ENCODE measurements around the gene SMIM45.
A peak's percentile ranks its signal among the peaks of the same experiment; 100 is the strongest.

SMIM45 gene

DNA sequence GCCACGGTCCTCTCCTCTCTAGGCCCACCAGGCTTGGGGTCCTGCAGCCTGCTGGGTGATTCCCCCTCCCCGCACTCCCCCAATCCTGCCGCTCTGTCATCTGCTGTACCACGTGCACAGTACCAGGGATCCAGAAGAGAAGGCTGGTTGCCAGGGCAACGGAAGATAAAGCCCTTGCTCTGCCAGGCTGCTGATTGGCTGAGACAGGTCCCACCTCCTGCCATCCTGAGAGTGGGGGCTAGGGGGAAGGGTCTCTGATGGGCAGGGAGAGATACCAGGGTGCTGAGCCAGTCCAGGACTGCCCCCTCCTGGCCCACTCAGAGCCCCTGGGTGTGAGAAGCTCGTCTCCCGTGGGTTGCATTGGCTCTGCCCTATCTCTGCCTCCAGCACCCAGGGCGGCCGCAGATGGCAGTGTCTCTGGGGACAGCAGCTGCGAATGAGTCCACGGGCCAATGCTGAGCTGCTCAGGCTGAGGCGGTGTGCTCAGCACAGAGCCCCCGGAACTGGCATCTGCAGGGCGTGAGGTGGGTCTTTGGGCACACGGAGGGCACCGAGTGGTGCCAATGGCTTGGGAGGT lies at the start of gene SMIM45:
Gene SMIM45, plus strand, starts transcription at position 253 of the 577 bp plus-strand sequence.
- peak; percentile 84 for DNase-seq

DNA sequence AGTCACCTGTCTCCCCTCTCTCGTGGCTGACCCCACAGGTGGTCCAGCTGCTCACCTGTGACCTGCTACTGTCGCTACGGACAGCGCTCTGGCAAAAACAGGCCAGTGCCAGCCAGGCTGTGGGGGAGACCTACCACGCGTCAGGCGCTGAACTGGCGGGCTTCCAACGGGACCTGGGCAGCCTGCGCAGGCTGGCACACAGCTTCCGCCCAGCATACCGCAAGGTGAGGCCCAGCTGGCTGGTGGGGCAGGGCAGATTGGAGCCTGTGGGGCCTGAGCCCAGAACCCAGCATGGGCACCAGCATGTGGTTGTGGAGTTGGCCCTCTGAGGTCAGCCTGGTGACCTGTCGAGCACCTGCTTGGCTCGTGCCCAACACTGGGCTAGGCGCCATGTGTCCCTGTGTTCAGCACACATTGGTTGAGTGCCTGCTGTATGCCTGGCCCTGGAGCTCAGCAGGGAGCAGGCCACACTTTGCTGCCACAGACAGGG lies 49.0 kb upstream of the SMIM45 start:
- DNase-seq: no peak

DNA sequence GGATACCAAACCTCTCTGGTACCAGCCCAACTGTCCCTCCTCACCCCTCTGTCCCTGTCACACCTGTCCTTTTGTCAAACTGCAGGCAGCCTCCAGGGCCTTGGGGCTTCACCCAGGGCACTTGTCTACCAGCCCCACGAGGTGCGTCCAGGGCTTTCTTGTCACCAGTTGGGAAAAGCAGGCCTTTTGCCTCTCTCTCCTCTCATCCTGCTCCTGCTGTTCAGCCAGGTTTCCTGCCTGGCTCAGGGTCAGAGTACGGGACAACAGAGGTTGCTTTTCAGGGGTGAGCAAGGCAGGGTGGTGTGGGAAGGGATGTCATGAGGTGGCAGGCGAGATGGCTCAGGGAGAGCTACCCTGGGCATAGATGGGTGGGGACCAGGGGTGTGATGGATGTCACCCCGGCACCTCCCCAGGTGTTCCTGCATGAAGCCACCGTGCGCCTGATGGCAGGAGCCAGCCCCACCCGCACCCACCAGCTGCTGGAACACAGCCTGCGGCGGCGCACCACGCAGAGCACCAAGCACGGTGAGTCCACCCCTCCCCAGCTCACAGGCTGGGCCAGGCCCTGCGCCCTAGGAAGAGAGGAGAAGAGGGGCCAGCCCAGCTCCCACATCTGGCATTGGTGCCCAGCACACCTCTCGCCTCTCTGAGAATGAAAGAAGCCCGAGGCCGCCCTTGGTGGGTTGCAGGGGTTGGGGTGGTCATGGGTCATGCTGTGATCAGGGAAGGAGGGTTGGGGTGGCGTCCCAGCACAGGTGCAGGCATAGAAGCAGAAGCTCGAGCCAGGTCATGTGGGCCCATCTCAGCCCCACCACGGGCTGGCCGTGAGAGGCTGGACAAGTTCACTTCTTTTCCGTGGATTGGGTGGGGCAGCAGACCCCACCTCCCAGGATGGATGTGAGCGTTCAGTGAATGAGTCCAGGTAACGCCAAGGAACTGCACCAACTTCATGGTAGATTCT lies 47.2 kb upstream of the SMIM45 start:
- no peak for DNase-seq

DNA sequence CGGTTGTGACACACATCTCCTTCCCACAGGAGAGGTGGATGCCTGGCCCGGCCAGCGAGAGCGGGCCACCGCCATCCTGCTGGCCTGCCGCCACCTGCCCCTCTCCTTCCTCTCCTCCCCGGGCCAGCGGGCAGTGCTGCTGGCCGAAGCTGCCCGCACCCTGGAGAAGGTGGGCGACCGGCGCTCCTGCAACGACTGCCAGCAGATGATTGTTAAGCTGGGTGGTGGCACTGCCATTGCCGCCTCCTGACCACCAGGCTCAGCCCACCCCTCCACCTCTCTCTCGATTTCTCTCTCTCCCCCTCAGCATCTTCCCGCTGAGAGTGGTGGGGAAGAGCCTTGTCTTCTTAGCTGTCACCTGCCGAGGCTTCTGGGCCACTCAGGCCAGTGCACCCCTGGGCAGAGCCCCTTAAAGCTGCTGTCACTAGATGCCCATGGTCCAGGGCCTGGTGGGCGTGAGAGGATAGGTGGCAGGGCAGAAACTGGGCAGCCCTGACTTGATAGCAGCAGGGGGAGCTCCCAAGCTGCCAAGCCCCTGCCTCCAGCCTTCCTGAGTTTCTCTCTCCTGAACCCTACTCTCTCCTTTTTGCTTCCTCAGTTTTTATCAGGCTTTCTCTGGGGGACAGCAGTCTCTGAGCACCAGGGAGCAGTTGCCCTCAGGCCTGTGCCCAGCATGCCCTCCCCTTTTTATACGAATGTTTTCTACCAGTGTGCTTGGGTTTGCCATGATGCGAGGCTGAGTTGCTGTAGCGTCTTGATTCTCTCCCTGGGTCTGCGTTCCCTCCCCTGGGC lies 46.3 kb upstream of the SMIM45 start:
- no peak for DNase-seq

DNA sequence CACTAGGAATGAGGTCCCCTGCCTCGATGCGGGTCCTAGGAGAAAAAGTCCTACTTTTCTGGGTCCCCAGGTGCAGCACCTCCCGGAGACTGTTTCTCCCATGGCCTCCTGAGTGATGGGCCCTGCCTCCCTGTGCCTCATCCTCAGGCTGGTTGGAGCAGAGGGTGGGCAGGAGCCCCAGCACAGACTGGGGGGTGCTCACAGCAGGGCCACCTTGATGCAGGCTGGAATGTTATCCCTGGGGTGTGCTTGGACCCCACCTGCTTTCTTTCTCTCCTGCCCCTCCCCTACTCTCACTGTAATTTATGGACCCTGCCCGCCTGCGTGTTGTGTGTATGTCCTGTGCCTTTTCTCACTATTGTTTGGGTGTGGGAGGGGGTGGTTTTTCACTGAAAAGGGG lies 45.1 kb upstream of the SMIM45 start:
- DNase-seq: no peak

DNA sequence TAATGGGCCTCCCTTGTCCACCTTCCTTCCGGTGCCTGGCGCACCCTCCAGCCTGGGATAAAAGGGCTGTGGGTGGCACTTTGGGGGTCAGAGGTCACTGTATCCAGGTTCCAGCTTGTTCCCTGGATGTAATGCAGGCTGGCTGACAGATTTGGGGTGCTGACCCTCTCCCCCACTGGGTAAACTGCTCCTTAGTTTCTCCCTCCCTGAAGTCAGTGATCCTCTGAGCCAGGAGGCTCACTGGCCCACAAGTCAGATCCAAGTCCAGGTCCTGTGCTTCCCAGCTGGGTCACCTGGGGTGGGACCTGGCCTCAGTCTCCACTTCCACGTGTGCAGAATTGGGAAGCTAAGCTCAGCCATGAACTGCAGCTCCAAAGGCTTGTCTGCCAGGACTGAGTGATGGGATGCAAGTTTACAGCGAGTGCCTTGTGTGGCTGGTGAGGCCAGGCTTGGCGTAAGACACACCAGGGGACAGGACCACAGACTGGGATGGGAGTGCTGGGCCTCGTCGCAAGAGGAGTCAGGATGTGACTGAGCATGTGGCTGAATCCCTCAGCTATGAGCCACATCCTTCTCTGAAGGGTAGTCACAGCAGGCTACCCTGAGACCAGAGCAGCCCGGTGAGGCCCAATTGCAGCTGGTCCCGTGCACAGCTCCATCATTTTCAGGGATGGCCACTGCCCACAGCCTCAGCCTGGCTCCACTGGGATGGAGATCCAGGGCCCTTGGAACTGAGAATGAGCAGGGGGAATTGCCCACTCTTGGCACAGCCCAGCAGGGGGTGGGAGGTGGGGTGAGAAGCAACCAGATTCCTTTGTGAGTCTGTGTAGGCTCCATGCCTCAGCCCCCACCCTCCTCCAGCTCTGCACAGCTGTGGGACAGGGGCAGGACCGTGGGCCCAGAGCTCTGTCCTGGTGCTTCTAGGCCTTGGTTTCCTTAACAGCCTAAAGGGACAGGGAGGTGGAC lies 44.2 kb upstream of the SMIM45 start:
- DNase-seq: no peak

DNA sequence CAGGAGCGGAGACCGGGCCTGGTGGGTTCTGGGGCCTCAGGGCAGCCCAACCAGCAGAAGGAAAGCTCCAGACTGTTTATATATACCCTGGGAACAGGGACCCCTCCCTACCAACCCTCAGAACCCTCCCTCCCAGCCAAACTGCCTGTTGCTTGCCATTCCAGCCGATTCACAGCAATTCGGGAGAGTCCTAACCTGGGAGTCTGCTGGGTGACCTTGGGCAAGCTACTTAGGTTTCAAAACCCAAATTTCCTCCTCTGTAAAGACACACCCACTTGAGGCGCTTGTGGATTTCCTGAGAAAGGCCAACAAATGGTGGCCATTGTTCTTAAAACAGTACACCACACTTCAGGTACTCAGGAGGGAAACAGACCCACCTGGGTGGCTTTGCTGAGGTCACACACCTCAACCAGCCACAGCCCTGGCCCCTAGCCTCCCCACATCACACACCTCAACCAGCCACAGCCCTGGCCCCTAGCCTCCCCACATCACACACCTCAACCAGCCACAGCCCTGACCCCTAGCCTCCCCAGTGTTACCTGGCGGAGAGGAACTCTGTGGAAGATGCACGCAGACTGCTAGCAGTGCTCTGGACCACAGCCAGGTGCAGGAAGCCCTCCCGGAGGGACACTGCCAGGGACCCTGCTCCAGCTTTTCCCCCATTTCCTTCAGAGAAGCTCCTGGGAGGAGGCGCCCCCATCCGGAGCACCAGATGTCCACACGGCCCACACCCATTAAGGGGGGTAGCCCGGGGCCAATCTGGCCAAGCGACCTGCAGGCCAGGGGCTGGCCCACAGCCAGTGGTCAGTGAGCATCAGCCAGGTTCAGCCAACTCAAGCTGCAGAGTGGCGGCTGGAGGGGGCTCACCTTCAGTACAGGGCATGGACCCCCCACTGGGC lies 43.3 kb upstream of the SMIM45 start:
- no peak for DNase-seq

DNA sequence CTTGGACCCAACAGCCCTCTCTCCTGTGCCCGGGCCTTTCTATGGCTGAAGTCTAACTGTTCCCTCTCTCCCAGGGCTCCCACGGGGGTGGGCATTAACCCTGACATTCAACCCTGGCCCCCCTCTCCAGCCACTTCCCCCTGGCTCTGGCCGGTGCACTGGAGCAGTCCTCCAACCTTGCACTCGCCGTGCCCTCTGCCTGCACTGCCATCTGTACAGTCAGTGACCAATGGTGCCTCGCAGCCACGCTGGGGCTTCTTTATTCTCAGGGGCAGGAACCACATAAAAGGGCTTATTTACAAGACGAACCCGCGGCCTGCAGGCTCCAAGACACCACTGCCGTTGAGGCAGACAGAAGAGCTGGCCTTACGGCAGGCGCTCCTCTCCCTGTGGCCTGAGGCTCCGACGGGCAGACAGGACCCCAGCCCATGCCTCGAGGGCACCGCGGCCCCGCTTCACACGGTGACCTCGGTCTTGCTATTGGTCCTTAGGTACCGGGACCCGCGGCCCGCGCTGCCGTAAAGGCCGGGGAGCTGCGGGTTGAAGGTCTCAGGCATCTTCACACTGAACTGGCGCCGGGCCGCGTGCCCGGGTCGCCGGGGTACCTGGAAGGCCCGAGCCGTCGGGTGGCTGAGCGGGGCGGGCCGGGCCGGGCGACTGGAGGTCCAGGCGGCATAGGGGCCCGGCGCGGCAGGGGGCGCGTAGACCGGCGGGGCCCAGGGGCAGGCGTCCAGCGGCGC lies 42.5 kb upstream of the SMIM45 start:
- no peak for DNase-seq

DNA sequence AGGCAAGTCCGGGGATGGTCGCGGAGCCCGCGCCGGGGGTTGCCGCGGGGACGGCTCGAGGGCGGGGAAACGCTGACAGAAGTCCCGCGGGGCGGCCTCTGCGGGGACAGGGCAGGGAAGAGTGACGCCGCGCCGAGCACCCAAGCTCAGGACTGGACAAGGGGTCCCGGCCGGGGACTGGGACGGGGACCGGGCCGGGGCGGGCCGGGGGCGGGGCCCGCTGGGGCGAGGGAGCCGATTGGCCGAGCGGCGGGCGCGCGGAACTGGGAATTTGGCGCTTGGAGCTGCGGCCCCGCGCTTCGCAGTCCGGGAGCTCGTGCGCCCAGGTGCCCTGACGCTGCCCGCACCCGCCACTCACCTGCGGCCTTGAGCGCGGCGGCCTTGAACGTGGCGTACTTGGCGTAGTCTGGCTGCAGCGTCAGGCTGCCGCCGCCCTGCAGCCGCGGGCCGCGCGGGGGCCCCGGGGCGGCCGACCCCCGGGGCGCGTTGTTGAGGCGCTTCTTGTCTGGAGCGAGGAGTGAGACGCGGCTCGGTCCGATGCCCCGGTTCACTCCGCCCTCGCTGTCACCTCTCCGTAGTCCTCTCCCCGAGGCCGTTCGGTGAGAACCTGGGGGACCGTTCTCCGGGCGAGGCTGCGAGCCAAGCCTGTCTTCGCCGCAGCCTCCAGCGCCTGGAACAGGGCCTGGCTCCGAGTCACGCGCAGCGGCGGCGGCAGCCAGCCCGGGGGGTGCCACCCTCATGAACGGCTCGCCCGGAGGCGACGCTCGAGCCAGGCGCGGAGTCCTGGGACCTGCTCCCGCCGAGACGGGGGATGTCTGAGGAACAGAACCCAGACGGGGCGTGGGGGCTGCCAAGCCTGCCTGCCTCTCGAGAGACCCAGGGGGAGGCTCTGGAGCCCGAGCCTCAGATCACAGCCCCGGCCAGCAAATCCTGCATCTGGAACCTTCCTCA lies 41.6 kb upstream of the SMIM45 start:
- DNase-seq: no peak

DNA sequence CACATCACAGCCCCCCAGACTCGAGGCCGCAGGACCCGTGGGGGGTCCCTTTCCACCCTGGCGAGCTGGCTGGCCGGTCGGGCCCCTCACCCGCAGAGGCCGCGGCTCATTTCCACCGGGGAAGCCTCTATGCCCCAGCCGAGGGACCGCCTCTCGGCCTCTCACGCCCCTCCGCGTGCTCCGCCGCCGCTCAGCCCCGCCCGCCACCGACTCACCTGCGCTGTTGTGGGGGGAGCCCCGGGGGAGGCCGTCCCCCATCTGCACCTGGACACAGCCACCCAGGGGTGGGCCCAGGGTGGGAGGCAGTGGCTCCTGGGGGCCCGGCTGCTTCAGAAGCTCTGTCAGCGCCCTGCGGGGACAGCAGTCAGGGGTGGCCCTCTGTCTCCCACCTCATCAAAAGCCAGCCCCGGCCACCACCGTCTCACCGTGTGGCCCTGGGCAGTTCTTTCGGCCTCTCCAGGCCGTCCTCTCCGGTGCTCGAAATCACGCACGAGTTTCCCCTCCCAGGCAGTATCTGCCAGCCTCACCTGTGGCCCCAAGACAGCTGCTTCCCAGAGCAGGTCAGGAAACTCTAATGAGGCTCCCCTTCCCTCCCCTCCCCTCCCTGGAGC lies 40.8 kb upstream of the SMIM45 start:
- no peak for DNase-seq

DNA sequence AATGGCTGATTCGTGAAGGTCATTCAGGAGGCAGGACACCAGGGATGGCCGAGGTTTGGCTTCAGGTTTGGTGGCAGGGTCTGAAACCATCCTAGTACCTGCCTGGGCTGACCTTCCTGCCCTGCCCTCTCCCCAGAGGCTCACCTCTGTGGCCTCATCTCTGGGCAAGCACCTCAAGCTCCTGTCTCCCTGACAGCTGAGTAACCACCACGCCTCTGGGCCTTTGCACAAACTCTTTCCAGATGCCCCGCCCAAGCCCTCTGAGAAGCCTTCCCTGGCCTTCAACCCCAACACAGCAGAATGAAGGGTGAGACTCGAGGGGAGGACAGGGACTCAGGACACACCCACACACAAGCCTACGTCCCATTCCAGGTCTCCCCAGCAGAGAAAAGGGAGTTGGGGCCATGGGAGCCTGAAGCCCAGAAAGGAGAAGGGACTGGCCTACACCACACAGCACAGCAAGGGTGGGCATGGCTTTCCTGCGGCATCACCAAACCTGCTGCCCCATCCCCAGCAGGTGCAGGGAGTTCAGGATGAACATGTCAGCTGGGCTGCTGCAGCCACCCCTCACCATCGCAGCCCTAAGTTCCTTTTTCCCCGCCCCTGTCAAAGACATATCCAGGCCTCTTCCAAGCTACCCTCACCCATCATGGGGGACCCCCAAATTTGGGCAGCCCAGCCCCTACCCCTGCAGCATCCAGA lies 39.5 kb upstream of the SMIM45 start:
- DNase-seq: no peak

DNA sequence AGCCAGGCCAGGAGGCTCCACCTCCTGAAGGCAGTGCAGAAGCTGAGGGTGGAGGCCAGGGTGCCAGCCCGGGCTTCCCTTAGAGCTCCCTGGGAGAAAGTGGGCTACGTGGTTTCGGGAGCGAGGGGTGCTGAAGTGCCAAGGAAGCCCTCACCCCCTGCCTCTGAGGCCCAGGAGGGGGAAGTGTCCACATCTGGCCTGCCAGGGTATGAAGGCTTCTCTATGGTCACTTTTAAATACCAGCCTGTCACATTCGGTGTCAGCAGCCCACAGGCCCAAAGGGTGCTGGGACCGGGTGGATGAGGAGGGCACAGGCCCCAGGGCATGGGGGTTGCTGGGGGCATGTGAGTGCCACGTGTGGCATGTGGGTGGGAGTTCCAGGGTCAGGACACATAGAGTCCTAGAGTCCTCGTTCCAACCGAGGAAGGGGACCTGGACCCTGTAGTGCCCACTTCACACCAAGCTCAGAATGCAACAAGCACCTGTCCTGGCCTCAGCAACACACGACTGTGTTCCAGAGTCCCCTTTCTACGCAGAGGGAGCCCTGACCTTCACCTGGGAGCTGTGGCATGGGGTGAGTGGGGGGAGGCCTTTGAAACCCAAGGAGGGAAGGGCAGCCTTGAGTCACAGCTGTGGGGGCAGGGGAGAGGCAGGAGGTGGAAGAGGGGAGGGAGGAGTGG lies 38.8 kb upstream of the SMIM45 start:
- DNase-seq: no peak

DNA sequence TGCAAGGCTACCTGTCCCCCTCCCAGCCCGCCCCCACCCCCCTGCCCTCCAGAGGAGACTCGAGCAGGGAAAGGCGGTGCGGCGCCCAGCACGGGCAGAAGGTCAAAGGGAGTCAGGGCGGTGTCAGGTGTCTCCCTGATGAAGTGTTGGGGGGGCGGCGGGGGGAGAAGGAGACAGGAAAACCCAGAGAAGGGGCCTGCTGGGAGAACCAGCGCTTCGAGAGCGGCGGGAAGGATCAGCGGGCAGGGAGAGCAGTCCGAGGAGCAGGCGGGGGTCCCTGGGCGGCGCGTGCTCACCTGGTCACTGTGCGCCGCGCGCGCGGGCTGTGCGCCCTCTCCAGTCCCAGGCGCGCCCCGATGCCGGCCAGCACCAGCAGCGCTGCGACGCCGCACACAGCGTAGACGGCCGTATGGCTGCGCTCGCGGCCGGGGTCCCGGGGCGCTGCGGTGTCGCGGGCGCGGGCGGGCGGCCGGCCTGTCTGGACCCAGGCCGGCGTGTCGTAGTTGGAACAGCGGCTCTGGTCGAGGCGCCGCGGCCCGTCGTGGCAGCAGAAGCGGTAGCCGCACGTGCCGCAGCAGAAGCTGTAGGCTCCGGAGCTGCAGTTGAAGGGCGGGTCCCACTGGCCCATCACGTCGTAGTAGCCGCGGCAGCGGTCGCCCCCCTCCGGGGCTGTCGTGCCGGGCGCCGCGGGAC lies 38.0 kb upstream of the SMIM45 start:
- no peak for DNase-seq

DNA sequence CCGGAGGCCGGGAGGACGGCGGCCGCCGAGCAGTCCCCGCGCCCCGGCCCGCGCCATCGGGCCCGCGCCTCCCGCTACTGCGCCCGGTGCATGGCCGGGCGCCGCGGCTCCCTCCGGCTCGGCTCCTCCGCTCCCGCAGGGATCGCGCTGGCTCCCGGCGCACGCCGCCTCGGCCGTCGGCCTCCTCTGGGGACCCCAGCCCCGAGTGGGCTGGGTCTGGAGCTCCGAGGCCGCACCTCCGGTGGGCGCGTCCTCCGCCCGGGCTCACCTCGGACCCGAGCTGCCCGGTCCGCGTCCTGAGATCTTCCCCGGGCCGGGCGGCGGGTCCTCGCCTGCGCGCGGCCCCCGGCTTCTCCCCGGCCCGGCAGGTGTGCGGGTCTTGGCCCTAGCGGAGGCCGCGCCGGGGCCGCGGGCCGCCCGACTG lies 37.3 kb upstream of the SMIM45 start:
- no peak for DNase-seq

DNA sequence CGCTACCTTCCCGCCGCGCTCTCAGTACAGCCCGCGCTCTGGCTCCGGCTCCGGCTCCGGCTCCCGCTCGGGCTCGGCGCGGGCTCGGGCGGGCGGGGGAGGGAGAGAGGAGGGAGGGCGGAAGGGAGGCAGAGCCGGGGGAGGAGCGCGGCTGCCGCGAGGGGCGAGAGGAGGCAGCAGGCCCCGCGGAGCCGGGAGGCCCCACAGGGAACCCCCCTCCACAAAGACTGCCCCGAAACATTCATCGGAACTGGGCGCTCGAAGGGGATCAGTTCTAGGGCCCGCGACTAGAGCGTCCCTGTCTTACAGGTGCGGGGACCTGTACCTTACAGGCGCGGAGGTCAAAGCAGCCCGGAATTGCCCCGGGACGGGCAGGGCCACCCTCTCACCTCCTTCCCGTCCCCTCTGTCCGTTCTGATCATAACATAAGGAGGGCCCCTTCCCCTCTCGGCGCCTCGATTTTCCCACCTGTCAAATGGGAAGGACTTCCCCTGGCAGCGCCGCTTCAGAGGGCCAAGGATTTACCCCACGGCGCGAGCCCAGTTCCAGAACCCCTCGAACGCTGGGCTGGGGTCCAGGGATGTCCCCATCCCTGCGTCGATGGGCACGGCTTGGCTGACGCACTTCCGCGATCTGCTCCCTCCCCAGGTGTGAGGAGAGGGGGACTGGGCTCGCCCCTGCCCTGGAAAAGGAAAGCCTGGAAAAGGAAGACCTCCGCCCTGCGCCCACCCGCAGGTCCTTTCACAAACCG lies 36.7 kb upstream of the SMIM45 start, which contains the start of gene SHISA8:
Gene SHISA8, minus strand, starts transcription at position 40 of the 751 bp plus-strand sequence. CDS start 407 bp downstream, outside the sequence.
- DNase-seq: peak; percentile 31

Data from NCI-H1436 (cell line).